Pancreas (tissue), 10 donors: ENCODE results near the gene VPS13D. TPM values are rescaled to one million over a fixed set of nuclear protein-coding genes. Genes with fewer than 3 reads are reported as not detected.

Source experiments
- ATAC-seq, 4 donors: fragments of 200-7000 bp; cut with Tn5 transposase; one replicate each; pipeline versions ENCODE4 v1.8.0 to v1.9.1; 2020; ENCODE audit warnings: mild to moderate bottlenecking in 4 of 4, moderate library complexity in 4 of 4
- DNase-seq, 6 donors: peaks; one replicate each; pipeline ENCODE4 v3.0.0-alpha.2; 2020
- FAIRE-seq: peaks from 2 replicates; lab custom pipeline; 2012; peaks lifted over from hg19 to GRCh38; lab: Jason Lieb, UNC
- H3K27ac ChIP-seq, 4 donors: fragments of 200-600 bp; sonication (generic); 1 replicate in 3 of 4; 2 replicates in 1 of 4; pipeline versions ENCODE4 v1.5.0 to v1.8.0; 2020
- H3K27me3 ChIP-seq, 4 donors: fragments of 200-600 bp; one replicate each; pipeline ENCODE4 v1.8.0; 2021
- H3K36me3 ChIP-seq, 3 donors: fragments of 200-600 bp; sonication (generic) in 1 of 3; one replicate each; pipeline versions ENCODE4 v1.5.0 to v1.8.0; 2020 to 2021
- H3K4me1 ChIP-seq, 3 donors: fragments of 200-600 bp; one replicate each; pipeline ENCODE4 v1.8.0; 2021
- H3K4me3 ChIP-seq, 4 donors: fragments of 200-600 bp; sonication (generic) in 2 of 4; one replicate each; pipeline versions ENCODE4 v1.5.0 to v1.8.0; 2020 to 2021
- H3K9me3 ChIP-seq, 4 donors: fragments of 200-600 bp; one replicate each; pipeline ENCODE4 v1.8.0; 2021
- CTCF ChIP-seq, 4 donors: fragments of 200-600 bp; sonication (generic) in 3 of 4; IDR thresholded peaks; one replicate each; pipeline versions ENCODE4 v1.5.0 to v1.8.0; 2021; ENCODE audit warnings: antibody characterized with exemption in 4 of 4
- WGBS, 2 donors: extraction: QIAGEN DNeasy Blood & Tissue Kit; methylation state at CpG; one replicate each; pipeline ENCODE4 v1.1.7; 2013; 5-methylcytosine and 5-hydroxymethylcytosine counted together
- intact Hi-C, 3 donors: fragments of 100-400 bp; cut with DNase I; formaldehyde crosslinking; loops; one replicate each; pipeline versions ENCODE4 v1.11.1 to v1.14.2; 2022
- polyA plus RNA-seq, 2 donors: library from polyadenylated mRNA; stranded (reverse); fragments of 200-250 nt; gene quantifications; one replicate each; pipeline ENCODE4 v1.2.3, GENCODE V29; 2013
- total RNA-seq, 6 donors: library from RNA; stranded (reverse); fragmentation: NEBNext Ultra II Directional in 4 of 6; extraction: Animal tissue kit (Norgen Biotek cat#: 25700) in 4 of 6; gene quantifications; one replicate each; pipeline versions ENCODE4 v1.2.1 to v1.2.4, GENCODE V29; 2021 to 2023
- donor health status: healthy with polysubstance abuse.
- donor health status: DM: no; HTN: no; CAD: no; lungs with moderate emphysema.
- donor health status: DM: no; HTN: no; CAD: no.
- donor health status: control.
- donor health status: control.
- donor health status: Bipolar disorder and iron deficiency.
- donor health status: DM: yes; HTN: yes; CAD: no.
- donor health status: DM: no; HTN: no; CAD: no.
- donor health status: DM: no; HTN: no; CAD: no.
- donor health status: DM: yes; HTN: yes; CAD: no.

VPS13D gene
- total and polyA plus RNA-seq, 8 donors: 13.7 to 39.0 (median 24.8) TPM

DNA sequence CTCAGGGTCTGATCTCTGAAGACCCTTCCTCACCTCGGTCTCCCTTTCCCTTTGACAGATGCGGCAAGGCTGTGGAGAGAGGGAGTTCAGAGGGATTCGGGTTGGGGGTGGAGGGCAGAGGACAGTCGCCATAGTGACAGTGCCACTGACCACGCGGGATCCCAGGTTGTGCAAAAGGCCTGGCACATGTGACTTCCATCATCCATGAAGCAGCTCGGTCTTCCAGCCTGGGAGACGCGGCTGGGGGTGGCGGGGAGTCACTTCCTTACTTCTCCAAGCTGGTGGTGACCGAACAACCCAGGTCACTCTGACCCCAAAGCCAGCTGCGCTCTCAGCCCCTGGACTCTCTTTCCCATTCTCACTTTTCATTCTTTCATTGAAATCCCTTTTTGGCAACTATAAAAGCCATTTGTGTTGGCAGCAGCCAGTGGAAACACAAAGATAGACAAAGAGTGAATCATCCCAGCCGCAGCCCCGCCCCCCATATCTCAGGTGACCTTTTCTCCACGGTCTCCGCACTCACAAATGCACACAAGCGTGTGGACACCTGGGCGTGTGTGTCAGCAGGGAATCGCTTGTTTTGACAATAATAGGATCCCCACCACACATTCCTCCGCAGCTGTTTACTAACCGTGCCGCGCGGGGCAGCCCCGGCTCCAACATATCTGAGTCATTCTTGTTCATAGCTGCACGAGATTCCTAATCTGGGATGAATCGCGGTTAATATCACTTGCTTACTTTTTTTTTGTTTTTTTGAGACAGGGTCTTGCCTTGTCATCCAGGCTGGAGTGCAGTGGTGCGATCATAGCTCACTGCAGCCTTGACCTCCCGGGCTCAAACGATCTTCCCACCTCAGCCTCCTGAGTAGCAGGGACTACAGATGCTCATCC is 319.9 kb downstream of the VPS13D start:
- intact Hi-C loops: no loop called here
- Histone ChIP-seq H3K4me3 (no peak overlapping the region), H3K27me3 (no peaks in the 10 kb centered on the region), H3K9me3 (no peaks in the 10 kb centered on the region), H3K27ac (peak overlapping the region in 2 of 4 donors; percentile 36 to 50), H3K4me1 (peaks cover 0 to 3% (median 0%) of the 10 kb centered on the region in 3 donors), H3K36me3 (no peaks in the 10 kb centered on the region)
- DNase-seq (peak in 4 of 6 donors; percentile 45 to 66 (median 50)), ATAC-seq (peak; percentile 52 to 74 (median 66)), FAIRE-seq (no peak)
- TF ChIP-seq CTCF (IDR thresholded peaks at IDR 0.05): no peak
- 47 to 66% methylated on average over 31 of the region's 31 CpGs for WGBS, 2 donors

DNA sequence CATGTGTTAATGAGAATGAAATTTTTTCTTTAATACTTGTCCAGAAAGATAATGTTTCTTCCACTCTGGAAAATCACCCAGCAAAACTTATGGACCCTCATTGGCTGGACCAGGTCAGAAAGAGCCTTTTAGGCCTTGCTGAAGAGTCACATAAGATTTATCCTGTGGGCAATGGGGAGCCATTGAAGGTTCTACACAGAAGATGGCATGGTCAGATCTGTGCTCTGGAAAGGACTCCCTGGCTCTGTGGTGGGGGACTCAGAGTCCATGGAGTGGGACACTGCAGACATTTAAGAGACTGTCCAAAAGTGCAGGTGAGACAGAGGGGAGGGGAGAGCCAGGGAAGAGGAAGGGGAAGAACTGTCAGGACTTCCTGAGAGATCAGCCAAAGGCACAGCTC is 321.8 kb downstream of the VPS13D start:
- Histone ChIP-seq H3K36me3 (no peaks in the 10 kb centered on the region), H3K4me3 (no peak overlapping the region), H3K4me1 (peaks cover 0 to 3% (median 0%) of the 10 kb centered on the region in 3 donors), H3K9me3 (no peaks in the 10 kb centered on the region), H3K27me3 (no peaks in the 10 kb centered on the region), H3K27ac (no peak overlapping the region)
- FAIRE-seq: no peak
- TF ChIP-seq CTCF (IDR thresholded peaks at IDR 0.05): no peak
- DNase-seq: peak in 1 of 6 donors; percentile 6
- intact Hi-C loops: no loop called here
- no peak for ATAC-seq

DNA sequence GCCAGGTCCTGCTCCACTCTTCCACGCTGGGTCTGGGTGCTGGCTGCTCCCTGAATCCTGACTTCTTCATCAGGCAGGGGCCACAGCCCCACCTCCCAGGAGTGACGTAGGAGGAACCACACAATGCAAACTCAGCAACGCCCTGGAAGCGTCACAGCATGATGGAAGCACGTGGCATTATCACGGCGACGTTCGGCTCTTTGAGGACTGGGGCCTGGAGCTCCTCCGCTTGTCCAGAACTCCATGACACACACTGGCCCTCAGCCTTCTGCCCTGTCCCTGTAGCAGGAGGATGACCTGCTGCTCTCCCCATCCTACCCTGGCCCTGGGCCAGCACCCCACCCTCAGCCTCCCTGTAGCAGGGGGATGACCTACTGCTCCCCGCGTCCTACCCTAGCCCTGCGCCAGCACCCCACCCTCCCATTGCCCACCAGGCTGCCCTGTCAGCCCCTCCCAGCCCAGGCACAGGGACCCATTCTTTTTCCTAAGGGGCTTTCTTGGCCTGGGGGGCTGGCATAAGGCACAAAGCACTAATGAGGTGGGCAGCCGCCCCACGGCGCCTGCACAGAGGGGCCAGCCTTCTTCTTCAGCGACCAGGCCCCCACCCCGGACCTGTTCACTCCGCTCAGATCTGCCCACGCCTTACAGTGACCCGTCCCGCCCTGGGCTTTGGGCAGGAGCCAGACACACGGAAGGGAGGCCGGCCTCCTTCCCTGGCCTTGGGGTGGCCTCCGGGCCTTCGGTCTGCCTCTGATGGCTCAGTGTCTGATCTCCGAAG is 322.5 kb downstream of the VPS13D start:
- intact Hi-C loops: no loop called here
- no peaks in the 10 kb centered on the region for H3K9me3 ChIP-seq
- no peak overlapping the region for H3K4me3 ChIP-seq
- no peaks in the 10 kb centered on the region for H3K36me3 ChIP-seq
- peaks cover 0 to 3% (median 0%) of the 10 kb centered on the region in 3 donors for H3K4me1 ChIP-seq
- TF ChIP-seq CTCF (IDR thresholded peaks at IDR 0.05): no peak
- no peak for FAIRE-seq
- peak in 2 of 6 donors; percentile 39 to 54 for DNase-seq
- H3K27ac ChIP-seq: no peak overlapping the region
- no peaks in the 10 kb centered on the region for H3K27me3 ChIP-seq
- WGBS, 2 donors: 94 to 95% methylated on average over 22 to 27 of the region's 27 CpGs
- no peak for ATAC-seq

GRCh38 chr1:12552951-12553921 is 323.4 kb downstream of the VPS13D start:
- peak in 2 of 6 donors; percentile 16 to 46 for DNase-seq
- ATAC-seq: no peak
- FAIRE-seq: no peak
- H3K36me3 ChIP-seq: no peaks in the 10 kb centered on the region
- H3K27ac ChIP-seq: no peak overlapping the region
- peaks cover 0 to 3% (median 0%) of the 10 kb centered on the region in 3 donors for H3K4me1 ChIP-seq
- H3K9me3 ChIP-seq: no peaks in the 10 kb centered on the region
- TF ChIP-seq CTCF (IDR thresholded peaks at IDR 0.05): no peak
- H3K27me3 ChIP-seq: no peaks in the 10 kb centered on the region
- H3K4me3 ChIP-seq: no peak overlapping the region
- intact Hi-C loops: no loop called here
- 87% methylated on average over 16 of the region's 16 CpGs for WGBS, 2 donors
